HG03342 (cell line): Measurements from ENCODE around the gene SFRP2.

ENCODE experiments used
- ATAC-seq: cut with Tn5 transposase; IDR thresholded peaks from one replicate; pipeline ENCODE4 v1.9.1; 2021; ENCODE audit warnings: mild to moderate bottlenecking, moderate library complexity; ENCODE audit not compliant: unreplicated experiment

SFRP2 gene, protein sequence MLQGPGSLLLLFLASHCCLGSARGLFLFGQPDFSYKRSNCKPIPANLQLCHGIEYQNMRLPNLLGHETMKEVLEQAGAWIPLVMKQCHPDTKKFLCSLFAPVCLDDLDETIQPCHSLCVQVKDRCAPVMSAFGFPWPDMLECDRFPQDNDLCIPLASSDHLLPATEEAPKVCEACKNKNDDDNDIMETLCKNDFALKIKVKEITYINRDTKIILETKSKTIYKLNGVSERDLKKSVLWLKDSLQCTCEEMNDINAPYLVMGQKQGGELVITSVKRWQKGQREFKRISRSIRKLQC

DNA sequence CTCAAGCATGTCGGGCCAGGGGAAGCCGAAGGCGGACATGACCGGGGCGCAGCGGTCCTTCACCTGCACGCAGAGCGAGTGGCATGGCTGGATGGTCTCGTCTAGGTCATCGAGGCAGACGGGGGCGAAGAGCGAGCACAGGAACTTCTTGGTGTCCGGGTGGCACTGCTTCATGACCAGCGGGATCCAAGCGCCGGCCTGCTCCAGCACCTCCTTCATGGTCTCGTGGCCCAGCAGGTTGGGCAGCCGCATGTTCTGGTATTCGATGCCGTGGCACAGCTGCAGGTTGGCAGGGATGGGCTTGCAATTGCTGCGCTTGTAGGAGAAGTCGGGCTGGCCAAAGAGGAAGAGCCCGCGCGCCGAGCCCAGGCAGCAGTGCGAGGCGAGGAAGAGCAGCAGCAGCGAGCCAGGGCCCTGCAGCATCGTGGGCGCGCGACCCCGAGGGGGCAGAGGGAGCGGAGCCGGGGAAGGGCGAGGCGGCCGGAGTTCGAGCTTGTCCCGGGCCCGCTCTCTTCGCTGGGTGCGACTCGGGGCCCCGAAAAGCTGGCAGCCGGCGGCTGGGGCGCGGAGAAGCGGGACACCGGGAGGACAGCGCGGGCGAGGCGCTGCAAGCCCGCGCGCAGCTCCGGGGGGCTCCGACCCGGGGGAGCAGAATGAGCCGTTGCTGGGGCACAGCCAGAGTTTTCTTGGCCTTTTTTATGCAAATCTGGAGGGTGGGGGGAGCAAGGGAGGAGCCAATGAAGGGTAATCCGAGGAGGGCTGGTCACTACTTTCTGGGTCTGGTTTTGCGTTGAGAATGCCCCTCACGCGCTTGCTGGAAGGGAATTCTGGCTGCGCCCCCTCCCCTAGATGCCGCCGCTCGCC is at the start of gene SFRP2:
TSS of gene SFRP2 (minus strand) at position 671 of the 864 bp plus-strand sequence. CDS start at position 423, 248 bp downstream.
- ATAC-seq = no peak

- no peak for ATAC-seq
Measured at GRCh38 chr4:153838564-153838963, 49.7 kb upstream of the SFRP2 start.

- ATAC-seq = no peak
Measured at GRCh38 chr4:153834901-153835300, 46.0 kb upstream of the SFRP2 start.

DNA sequence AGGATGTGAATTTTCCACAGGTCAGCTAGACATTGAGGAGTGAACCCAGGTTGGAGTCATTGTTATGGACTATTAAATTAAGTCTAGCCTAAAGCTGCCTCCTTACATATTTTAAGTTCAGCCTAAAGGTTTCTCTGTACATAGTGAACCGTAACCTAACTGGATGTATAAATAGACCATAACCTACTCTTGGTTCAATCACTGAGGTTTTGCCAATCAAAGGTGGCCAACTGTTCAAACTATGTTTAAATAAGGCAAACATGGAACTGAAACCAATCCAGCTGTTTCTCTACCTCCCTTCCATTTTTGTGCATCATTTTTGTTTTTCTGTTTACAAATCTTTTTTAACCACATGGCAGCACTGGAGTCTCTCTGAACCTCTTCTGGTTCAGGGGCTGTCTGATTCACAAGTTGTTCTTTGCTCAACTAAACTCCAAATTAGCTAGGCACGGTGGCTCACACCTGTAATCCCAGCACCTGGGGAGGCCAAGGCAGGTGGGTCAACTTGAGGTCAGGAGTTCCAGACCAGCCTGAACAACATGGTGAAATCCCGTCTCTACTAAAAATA is 43.9 kb upstream of the SFRP2 start:
- ATAC-seq = no peak

- ATAC-seq = no peak
Measured at GRCh38 chr4:153832054-153832453, 43.2 kb upstream of the SFRP2 start.

DNA sequence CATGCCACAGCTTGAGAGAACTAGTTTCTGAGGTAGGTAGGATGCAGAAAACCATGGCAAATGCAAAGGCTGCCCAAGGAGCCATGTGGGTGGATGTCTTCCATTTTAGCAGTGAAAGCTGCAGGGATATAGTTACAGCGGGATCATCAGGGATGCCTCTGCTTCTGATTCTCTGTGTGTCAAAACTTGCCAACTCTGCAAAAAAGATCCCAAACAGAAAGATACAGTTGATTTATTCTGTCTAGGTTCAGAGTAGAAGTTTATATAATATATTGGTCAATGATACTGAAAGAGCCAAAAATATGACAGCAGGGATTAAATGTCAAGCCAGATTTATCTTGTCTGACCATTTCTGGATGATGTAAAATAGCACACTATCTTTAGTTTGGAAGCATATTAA is 42.4 kb upstream of the SFRP2 start:
- ATAC-seq = no peak

- ATAC-seq = no peak
Measured at GRCh38 chr4:153825691-153826090, 36.8 kb upstream of the SFRP2 start.

- no peak for ATAC-seq
Measured at GRCh38 chr4:153825126-153825525, 36.2 kb upstream of the SFRP2 start.

- ATAC-seq = no peak
Measured at GRCh38 chr4:153824501-153824900, 35.6 kb upstream of the SFRP2 start.

DNA sequence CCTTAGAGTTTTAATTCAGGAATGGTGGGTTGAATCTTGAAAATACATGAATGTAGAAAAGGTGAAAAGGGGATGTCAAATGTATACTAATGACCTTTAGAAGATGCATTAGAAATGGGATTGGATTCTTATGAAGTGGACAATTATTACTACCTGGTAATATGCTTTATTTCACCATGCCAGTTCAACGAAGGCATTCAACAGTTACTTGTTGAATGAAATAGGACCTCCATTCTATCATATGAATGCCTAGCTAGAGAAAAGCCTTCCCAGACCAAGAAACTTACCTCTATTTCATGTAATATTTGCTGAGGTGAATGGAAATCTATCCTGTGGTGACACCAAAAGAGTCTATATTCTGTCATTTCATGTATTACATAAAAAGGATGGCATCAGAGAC is 34.6 kb upstream of the SFRP2 start:
- ATAC-seq = no peak

DNA sequence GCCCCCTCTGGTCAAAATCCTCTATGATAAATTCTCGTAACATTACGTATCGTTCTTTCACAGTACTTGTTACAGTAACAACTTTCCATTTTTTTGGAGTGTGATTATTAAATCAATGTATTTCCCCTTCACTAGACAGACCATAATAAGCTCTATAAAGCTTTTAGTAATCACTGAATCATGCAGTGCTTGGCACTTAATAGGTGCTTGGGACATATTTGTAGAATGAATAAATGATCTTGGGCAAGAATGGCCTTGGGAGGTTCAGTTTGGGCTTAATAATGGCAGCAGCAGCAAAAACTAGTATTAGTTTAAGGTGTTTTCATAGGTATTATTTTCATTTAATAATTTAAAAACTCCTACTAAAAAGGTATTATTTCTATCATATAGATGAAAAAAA is 33.4 kb upstream of the SFRP2 start:
- ATAC-seq = no peak

DNA sequence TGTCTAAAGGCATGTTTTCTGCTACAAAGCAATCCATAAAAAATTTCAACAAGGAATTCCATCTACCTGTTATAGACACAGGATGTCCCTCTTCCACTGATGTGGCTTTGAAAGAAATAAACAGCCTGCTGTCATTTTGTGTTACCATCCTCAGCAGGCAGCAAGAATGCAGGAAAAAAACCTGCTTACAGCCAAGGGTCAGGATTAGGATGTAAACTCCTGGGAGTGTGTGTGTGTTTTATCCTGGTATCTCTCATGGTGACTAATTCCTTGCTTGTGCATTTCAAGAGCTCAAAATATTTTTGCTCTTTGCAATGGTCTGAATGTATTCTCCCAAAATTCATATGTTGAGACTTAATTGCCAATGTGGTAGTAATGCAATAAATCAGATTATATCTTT is 28.6 kb upstream of the SFRP2 start:
- no peak for ATAC-seq

GRCh38 chr4:153816542-153816941 is 27.7 kb upstream of the SFRP2 start:
- no peak for ATAC-seq

DNA sequence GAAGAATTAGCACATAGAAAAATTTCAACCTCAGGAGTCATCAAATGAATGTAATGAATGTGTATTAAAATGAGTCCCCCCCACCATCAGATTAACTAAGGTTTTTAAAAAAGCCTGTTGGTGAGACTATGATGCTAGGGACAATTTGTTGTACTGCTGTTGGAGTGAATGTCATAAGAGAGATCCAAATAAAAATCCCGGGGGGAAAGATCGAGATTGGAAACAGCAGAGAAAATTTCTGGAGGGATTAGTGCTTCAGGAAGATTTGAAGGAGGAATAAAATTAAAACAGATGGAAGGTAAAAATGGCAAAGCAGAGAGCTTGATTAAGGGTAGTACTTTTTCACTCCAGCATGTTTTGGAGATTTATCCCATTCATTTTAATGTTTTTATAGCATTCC is 25.9 kb upstream of the SFRP2 start:
- ATAC-seq = no peak

DNA sequence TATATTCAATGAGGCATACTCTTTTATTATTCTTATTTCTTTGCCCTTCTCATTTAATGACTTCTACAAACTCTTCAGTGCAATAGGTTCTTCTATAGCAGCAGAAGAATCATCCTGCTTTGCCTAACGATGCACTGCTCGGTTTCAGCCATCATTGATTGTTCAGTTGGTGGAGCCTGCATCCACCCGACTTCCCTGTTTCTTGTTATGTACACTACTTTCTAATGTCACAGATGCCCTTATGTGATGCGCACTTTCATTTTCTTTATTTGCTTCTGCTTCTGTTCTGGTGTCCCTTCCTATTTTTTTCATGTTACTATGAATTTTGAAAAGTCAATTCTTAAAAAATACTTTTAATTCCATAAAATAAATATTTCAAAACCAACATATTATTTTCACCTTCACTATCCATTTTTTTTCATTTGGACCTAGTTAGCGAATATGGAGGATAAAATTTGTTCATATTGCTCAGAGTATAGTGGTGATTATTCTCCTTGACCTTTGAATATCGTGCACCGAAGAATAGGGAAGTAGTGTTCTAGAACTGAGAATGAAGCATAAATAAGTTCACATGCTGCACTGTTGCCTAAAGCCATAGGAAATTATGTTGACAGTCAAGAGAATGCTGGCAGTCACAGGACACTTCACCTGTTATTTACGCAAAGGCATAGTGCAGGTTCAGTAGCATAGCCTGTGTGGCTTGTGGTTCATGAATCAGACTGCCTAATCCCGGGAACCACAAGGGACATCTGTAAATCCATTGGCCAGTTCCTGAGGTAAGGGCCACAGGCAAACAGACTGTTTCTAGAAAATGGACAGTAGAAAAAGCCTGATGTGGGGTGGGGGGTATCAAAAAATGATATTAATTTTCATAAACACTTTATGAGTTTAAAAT is 21.3 kb upstream of the SFRP2 start:
- no peak for ATAC-seq

GRCh38 chr4:153809307-153809706 is 20.4 kb upstream of the SFRP2 start:
- no peak for ATAC-seq

- ATAC-seq = no peak
Measured at GRCh38 chr4:153808175-153808574, 19.3 kb upstream of the SFRP2 start.

DNA sequence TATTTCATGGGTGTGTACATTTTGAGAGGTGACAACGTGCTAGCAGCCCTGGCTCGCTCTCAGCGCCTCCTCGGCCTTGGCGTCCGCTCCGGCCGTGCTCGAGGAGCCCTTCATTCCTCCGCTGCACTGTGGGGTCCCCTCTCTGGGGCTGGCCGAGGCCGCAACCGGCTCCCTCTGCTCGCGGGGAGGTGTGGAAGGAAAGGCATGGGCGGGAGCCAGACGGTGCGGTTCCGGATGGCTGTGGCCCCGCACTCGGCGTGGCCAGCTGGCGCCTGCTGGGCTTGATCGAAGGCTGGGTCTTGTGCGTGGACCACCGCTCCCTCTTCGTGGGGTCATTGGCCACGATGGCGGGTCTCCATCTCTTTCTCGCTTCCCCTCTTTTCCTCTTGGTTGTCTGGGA is 17.2 kb upstream of the SFRP2 start:
- no peak for ATAC-seq

- no peak for ATAC-seq
Measured at GRCh38 chr4:153804722-153805121, 15.8 kb upstream of the SFRP2 start.

DNA sequence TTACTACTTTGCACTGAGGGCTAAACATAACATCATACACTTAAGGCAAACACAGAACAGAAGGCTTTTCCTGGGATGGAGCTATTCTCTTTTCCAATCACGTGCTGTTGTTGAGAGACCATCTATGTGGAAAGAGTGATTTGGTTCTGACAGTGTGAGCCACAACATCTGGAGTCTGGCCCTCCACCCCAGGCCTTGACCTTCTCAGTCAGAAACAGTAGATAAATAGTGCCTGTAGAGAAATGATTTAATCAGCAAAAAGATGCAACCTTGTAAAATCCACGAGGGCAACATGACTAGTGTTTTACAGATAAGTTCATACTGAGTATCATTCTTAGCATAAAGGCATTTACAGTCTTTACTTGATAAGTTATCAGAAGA is 10.8 kb upstream of the SFRP2 start:
- ATAC-seq = no peak
